HG03135 (cell line): ENCODE results near the gene GRM5.

Experiments used
- ATAC-seq: cut with Tn5 transposase; IDR thresholded peaks from one replicate; pipeline ENCODE4 v1.9.1; 2021; ENCODE audit warnings: mild to moderate bottlenecking, moderate library complexity; ENCODE audit not compliant: unreplicated experiment

The GRM5 gene

GRCh38 chr11:88620568-88621130 lies 445.1 kb downstream of the GRM5 start:
- ATAC-seq = no peak

DNA sequence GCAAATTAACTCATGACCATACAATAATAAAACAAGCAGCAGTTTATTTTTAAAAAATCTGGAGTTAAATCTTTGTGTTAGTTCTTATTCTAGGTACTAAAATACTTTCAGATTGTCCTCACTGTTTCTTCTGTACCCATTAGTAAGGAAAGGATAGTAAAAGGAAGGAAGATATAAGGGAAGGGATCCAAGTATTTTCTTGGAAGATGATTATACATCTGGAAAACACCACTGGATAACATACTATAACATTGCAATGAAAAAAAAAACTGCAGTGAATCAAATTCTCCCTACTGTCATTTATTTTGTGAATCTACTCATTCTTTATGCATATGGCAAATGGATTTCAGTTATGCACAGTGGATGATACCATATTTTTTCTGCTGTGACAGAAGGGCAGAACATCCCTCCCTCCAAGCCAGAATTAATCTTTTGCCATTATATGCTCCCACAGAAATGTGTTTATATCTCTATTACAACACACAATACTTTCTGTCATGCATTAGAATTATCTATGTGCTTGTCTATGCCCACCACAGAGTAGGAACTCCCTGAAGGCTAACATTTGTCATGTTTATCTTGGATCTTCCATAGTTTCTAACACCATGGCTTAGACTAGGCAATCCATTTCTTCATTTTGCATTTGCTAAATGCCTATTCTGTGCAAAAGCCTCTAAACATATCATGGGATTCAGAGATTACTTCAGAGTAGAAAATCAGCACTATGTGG lies 446.0 kb downstream of the GRM5 start:
- ATAC-seq = no peak

GRCh38 chr11:88619071-88619425 lies 446.7 kb downstream of the GRM5 start:
- ATAC-seq = no peak

GRCh38 chr11:88618327-88619070 lies 447.3 kb downstream of the GRM5 start:
- ATAC-seq = no peak

DNA sequence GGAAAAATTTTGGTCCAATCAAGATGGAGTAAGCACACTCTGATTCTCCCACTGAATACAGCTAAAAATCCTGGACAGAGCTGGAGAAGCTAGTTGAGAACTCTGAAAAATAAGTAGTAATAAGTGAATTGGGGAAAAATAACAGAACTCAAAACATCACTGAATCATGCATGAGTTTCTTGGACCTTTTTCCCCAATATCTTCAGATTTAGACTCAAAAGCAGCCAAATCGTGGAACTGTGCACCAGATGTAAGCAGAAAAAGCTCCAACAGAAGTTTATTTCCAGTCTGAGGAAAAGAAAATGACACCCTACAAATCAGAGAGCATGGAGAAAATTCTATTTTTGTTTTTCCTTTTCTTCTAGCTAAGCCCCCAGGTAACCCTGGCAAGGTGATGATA lies 448.6 kb downstream of the GRM5 start:
- no peak for ATAC-seq

- no peak for ATAC-seq
These were observed 461.5 kb downstream of the GRM5 start for GRCh38 chr11:88604260-88604659.

DNA sequence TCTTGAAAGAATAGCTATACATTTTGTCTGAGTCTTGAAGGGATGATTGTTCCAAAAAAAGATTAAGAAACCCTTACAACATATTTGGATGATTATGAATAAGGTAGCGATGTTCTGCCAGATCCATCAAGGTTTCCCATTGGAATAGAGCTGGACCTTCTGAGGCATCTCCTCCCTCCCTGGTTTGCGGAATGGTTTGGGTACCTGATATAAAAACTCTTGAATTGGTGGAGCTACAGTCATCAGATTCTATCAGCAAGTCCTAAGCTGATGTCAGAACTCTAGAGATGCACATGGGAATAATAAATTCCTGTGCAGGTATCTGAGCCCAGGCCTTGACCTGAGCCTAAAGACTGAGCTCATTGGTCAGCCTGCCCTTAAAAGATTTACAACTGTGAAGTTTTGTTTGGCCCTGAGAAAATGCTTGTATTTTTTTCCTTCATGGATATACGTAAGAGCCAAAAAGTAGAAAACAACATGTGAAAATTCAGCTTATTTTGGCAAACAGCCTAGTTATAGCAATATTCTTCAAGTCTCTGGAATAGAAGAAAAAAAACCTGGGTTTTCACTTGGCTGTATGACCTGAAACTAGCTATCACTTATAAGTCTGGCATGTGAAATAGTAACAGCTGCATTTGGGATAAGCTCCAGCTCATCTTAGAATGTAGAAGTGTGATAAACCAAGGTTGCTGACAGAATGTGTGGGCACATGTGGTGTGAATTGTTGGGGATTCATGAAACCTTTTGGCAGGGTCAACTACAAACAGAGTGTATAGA lies 462.5 kb downstream of the GRM5 start:
- no peak for ATAC-seq

DNA sequence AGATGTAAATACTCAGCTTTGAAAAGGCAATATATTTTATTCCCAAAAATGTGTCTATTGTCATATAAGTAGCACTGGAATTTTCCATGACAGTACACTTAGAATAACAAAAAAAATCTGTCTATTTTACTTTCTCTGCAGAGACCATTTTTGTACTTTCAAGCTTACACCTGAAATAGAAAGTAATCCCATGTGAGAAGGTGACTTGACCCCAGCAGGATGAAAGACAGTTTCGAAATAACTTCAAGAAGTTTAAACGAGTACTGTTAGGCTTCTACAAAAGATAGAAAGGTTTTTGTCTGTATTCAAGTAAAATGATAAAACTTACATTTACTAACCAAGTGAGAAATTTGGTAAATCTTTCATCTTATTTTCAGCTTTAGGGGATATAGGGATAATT lies 468.4 kb downstream of the GRM5 start:
- no peak for ATAC-seq

GRCh38 chr11:88596786-88597185 lies 469.0 kb downstream of the GRM5 start:
- ATAC-seq = no peak

GRCh38 chr11:88594274-88594950 lies 471.4 kb downstream of the GRM5 start:
- no peak for ATAC-seq

DNA sequence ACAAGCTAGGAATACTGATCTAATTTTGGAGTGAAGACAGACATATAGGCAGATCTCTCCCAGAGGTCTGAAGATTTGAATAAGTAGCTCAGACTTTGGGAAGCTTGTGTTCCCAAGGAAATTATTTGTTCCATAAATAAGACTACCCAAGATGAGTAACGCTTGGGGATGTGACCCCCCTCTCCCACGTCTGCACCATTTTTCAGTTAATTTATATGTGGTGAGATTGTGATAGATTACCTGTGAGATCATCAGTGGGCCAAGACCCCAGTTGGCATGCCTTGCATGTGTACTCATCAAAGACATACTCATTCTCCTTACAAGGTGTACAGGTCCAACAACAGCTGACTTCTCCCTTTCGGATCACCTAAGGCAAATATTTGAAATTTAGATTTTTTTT lies 475.4 kb downstream of the GRM5 start:
- ATAC-seq = no peak

GRCh38 chr11:88583251-88583650 lies 482.5 kb downstream of the GRM5 start:
- ATAC-seq = no peak

DNA sequence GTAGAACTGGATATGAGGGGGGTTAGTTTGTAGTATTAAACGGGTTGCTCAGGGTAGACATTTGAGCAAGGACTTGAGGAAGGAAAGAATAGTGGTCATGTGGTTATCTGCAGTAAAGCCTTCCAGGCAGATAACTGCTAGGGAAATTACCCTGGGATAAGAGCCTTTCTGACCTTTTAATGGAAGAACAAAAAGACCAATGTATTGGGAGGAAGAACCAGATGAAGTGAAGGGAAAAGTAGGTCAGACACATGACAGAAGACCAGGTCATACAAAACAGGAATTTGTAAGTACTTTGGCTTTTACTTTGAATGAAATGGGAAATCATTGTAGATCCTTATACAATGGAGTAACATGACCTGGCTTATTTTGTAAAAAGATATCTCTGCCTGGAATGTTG lies 486.3 kb downstream of the GRM5 start:
- no peak for ATAC-seq

- no peak for ATAC-seq
These were observed 489.0 kb downstream of the GRM5 start for GRCh38 chr11:88576741-88577140.

- no peak for ATAC-seq
These were observed 489.9 kb downstream of the GRM5 start for GRCh38 chr11:88575916-88576315.

- no peak for ATAC-seq
These were observed 496.4 kb downstream of the GRM5 start for GRCh38 chr11:88569342-88569741.

DNA sequence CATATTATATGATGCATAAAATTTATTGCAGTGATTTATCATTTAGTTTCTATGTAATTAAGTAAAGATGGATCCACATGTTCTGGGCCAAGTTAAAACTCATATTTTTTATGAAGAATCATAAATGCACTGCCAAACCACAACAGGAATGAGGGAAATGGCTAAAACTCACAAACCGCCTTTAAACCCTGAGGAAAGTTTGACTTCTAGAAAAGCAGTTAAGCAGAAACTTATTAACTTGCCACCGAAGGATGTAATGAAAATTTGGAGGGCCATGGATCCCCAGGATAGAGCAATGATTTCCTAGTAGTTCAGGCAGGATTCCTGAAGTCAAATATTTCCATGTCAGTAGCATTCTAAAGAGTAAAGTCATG lies 510.0 kb downstream of the GRM5 start:
- no peak for ATAC-seq

DNA sequence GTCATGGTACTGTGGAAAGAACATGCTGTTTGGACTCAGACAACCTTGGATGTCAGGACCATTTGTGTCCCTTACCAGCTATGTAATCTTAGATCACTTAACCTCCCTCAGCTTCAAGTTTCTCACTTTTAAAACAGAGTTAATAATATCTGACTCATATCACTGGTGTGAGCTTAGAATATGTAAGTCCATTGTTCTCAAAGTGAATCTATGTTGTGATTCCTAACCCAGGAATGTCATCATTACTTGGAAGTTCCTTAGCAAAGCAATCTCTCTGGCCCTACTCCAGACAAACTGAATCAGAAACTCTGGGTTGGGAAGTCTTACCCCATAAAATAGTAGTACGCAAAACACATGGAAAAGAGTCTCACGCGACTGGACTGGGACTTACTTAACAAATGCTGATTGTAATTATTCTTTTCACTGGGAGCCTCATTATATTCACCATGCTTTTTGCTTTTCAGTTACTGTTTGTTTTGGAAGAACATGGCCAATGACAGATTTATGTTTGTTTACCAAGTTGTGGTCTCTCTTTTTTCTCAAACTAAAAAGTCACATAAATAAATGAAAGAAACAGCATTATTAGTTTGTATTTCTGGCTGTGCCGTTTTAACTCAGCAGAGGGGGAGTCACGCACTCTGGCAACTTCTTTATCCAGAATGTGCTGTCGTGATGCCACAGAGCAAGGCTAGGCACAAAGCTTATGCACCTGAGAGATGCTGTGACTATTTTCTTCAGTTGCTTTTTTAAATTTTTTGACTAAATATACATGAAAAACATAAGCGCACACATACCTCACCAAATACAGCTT lies 510.6 kb downstream of the GRM5 start:
- ATAC-seq = no peak

DNA sequence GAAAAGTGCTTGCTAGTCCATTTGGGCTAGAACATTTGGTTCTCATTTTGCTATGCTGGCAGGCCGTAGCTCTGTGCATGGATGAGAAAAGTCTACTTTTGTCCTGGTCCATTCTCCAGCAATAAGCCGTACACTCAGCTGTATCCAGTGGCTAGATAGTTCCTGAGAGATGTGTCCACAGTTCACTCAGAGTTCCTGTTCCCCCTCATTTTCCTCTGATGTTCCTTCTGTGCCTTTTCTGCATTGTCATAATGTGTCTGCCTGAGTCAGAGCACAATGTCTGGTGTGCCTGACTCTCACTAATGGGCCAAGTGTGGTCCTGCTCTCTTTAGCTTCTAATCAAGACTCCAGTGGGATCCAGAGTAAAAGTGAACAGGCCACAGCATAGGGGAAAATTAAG lies 512.6 kb downstream of the GRM5 start:
- ATAC-seq = no peak

- ATAC-seq = peak; percentile 94
These were observed 513.3 kb downstream of the GRM5 start for GRCh38 chr11:88552379-88553062.
